Astrocyte of the spinal cord (primary cell): ENCODE data around the gene SLC35D2.

Experiments
- DNase-seq: peaks from one replicate; pipeline ENCODE4 v3.0.0; 2011; ENCODE audit warnings: low read depth, low spot score
- H3K4me3 ChIP-seq: 2 replicates; pipeline ENCODE4 v1.5.1; 2011; ENCODE audit warnings: low read depth, mild to moderate bottlenecking, low read length, moderate library complexity
- in situ Hi-C: cut with HindIII; loops from 2 replicates; pipeline ENCODE4 v1.10.0; 2017; ENCODE audit warnings: low sequenced_read_pairs
- TF ChIP-seq, protein P1 (sequence below): IDR thresholded peaks from 2 replicates; pipeline ENCODE4 v1.5.1; 2012; ENCODE audit warnings: low read depth, mild to moderate bottlenecking, low read length, inconsistent platforms

Gene SLC35D2

GRCh38 chr9:96399325-96399633 lies 15.8 kb upstream of the SLC35D2 start:
- no peak overlapping the region for H3K4me3 ChIP-seq
- DNase-seq, result no peak
- in situ Hi-C loops, result no loop called here
- TF ChIP-seq, protein P1, sequence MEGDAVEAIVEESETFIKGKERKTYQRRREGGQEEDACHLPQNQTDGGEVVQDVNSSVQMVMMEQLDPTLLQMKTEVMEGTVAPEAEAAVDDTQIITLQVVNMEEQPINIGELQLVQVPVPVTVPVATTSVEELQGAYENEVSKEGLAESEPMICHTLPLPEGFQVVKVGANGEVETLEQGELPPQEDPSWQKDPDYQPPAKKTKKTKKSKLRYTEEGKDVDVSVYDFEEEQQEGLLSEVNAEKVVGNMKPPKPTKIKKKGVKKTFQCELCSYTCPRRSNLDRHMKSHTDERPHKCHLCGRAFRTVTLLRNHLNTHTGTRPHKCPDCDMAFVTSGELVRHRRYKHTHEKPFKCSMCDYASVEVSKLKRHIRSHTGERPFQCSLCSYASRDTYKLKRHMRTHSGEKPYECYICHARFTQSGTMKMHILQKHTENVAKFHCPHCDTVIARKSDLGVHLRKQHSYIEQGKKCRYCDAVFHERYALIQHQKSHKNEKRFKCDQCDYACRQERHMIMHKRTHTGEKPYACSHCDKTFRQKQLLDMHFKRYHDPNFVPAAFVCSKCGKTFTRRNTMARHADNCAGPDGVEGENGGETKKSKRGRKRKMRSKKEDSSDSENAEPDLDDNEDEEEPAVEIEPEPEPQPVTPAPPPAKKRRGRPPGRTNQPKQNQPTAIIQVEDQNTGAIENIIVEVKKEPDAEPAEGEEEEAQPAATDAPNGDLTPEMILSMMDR, result no peak

GRCh38 chr9:96398582-96399324 lies 15.2 kb upstream of the SLC35D2 start:
- in situ Hi-C loops, result no loop called here

DNA sequence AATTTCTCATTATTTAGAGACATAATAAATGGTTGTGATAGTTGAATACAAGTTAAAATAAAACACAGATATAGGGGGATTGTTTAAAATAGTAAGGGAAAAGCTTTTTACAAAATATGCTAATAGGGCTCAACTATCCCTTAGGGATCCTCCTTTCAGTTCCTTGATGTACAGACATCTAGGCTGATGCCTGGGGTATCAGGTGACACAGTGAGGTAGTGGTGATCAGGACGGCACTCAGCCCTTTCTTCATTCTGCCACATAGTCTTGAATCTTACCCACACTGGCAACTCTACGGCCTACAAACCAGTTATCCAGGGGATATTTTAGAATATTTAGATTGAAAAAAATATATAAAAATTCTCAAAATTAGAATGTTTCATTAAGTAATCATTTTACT lies 12.5 kb upstream of the SLC35D2 start:
- TF ChIP-seq, protein P1, result no peak
- H3K4me3 ChIP-seq, result no peak overlapping the region
- no peak for DNase-seq
- in situ Hi-C loops, result no loop called here

More at GRCh38 chr9:96398582-96399324, 15.2 kb upstream of the SLC35D2 start:
- H3K4me3 ChIP-seq, result no peak overlapping the region
- TF ChIP-seq, protein P1, result no peak
- no peak for DNase-seq

DNA sequence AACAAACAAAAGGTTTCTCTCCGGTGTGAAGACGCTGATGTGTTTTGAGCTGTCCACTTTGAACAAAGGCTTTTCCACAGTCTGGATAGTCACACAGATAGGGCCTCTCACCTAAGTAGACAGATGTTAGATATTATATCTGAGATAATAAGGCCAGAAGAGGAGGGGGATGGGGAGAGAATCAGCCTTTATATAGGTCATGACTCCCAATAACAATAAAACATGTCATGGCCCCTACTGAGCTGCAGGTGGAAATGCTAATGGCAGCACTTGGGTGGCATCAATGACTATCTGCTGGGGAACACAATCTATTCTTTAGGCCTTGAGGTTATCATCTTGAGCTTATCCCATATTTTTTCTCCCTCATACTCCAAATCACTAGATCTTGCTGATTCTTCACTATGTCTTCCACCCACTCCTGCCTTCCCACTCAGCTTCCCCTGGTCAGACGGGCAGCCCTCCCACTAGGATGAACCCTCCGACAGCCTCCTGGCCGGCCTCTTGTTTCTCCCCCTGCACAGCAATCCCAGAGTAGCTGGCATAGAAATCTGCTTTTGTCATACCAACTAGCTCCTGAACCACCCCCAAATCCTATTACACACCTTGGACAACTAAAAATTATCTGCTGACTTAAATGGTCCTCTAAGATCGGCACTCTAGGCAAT lies 11.5 kb upstream of the SLC35D2 start:
- in situ Hi-C loops, result no loop called here
- H3K4me3 ChIP-seq, result no peak overlapping the region
- no peak for DNase-seq

DNA sequence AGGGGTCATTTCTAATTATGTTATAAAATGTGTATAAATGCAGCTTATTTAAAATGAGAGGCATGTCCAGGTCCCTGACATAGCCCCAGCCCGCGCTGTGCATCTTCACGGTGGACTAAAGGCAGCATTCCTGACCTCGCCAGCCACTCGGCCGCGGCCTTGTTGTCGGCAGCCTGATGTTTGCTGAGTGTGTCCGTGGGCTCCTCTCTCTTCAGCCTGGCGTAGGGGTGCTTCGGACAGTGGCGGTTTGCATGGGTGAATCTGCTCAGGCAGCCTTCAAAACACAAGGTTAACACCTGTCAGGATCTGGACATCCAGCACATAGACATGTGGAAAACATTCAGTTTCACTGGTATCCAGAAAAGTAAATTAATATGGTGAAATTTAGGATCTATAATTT lies 8.8 kb upstream of the SLC35D2 start:
- in situ Hi-C loops, result no loop called here
- H3K4me3 ChIP-seq, result no peak overlapping the region
- no peak for DNase-seq
- TF ChIP-seq, protein P1, result no peak

More for the DNA sequence above, 11.5 kb upstream of the SLC35D2 start:
- TF ChIP-seq, protein P1, result no peak

DNA sequence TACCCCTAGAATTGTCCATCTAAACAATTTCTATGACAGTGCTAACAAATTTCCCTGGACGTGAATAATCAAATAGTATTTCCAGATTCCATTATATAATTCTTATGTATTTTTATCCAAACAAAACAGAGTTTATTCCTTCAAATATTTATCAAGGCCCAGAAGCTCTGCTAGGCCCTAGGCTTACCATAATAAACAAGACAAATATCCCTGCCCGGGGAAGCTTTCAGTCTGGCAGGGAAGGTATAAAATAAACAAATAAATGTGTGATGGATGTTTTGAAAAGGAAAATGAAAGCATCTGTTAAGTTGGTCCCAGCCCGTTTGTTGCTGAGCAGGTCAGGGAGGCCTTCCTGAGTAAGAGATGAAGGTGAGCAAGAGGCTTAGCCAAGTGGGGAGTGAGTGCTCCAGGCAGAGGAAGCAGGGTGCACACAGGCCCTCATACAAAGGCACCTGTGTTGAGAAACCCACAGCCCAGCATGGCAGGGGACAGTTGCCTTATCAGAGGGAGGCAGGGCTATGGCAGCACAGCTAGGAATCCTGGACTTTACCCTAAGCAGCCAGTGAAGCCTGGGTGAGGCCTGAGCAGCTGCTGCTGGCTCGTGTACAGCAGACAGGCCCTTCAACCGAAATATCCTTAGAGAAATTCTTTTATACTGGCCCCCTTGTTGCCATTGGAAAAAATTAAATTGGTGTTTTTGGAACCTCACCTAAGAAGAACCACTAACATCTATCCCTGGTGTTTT lies 7.7 kb upstream of the SLC35D2 start:
- in situ Hi-C loops, result no loop called here

More for the DNA sequence above, 7.7 kb upstream of the SLC35D2 start:
- TF ChIP-seq, protein P1, result no peak
- peak; percentile 34 for DNase-seq
- H3K4me3 ChIP-seq, result no peak overlapping the region
